DMS153 treated with DMSO at 0.1 percent for 48 hours (cell line): ENCODE data around the gene RPAP3.

Experiments used
- DNase-seq: peaks from one replicate; lab custom pipeline; 2025; ENCODE audit not compliant: unreplicated experiment; lab: John Stamatoyannopoulos, UW

Gene RPAP3

DNA sequence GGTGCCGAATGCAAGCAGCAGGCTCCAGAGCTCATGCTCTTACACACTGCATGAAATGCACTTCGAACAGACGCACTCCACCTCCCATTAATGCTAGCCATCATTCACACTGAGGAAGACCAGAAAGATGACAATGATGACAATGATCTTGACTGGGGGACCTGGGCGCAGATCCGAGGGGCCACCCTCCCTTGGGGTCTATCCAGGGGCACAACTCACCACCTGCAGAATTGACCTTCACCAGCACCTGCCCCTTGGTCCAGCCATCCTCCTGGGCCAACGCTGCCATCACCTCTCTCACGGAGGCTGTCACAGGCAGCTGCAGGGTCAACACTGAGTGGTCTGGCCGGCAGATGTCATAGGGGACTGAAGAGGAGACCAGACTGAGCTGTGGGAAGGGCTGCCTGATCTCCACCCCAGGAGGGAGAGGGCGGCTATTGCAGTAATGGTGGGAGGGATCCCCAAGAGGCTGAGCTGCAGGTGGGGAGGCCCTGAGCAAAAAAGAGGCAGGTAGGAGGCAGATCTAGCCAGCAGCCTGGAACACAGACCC is 37.6 kb upstream of the RPAP3 start:
- DNase-seq, result no peak

GRCh38 chr12:47742253-47742825 is 36.5 kb upstream of the RPAP3 start:
- DNase-seq, result peak; percentile 33

DNA sequence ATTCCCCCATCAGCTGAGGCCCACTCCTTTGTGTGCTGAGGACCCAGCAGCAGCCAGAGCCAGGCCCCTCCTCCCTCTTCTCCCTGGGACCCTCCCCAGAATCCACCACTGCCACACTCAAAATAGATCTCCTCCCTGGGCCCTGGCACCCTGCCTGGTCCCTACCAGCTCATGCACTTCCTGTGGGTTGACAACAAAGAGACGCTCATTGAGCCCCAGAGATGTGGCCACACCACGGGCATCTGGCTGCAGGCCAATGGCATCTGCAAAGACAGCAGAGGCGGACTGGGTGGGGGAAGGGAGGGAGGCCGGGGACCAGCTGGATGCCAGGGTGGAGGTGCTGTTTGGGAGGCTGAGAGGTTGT is 35.5 kb upstream of the RPAP3 start:
- DNase-seq, result peak; percentile 97

DNA sequence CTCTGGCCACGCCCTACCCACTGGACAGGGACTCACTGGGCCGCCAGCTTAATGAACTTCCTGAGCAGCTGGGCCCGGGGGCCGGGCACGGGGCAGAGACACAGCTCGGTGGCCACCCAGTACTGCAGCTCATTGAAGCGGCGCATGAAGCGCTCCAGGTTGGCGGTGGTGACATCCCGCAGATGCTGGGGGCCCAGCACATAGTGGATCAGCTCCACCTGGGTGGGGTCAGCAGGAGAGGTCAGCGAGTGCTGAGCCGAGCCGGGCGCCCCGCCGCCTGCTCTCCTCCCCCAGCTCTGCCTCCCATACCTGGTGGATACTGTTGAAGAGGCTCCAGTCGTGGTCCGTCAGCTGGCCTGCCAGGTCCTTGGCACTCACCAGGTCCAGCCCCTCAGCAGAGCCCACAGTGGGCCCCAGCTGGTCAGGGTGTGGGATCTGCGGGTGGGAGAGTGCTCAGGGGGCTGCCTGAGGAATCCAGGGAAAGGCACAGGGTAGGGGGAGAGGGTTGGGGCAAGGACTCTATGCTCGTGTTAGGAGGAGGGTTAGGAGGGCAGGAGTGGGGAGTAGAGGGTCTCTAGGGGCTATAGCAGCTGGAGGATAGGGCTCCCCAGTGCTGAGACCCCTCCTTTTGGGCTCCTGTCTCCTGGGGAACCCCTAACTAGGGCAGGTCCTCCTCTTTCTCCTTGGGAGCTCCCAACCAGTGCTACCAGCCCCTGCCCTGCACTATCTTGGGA is 34.9 kb upstream of the RPAP3 start:
- no peak for DNase-seq

- no peak for DNase-seq
Measured at GRCh38 chr12:47739979-47740378, 34.1 kb upstream of the RPAP3 start.

- no peak for DNase-seq
Measured at GRCh38 chr12:47739297-47739696, 33.5 kb upstream of the RPAP3 start.

DNA sequence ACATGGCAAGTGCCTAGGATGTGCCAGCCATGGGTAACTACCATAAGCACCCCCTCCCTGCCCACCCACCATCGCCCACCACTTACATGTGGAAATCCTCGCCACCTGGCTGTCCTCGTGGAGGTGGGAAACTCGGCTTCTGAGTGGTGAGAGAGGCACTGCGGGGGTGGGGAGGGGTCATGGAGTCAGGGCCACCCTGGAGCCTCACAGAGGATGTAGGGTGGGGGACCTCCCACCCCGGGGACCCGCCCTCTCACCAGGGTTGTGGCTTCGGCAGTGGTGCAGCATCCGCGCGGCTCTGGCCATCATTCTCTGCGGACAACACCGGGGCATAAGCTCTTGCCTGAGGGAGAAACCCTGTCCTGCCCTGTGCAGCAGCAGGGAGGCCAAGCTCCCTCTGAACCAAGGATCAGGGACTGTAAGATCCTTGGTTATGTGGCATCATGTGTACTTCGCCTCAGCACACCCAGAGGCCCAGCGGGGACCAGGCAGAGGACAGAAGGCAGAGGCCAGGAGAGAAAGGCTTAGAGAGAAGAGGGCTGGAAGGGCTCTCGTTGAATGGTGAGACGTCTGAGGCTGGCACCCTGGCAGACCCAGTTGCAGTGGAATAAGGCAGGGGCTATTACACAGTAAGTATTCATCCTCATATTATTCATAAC is 32.2 kb upstream of the RPAP3 start:
- DNase-seq, result no peak

DNA sequence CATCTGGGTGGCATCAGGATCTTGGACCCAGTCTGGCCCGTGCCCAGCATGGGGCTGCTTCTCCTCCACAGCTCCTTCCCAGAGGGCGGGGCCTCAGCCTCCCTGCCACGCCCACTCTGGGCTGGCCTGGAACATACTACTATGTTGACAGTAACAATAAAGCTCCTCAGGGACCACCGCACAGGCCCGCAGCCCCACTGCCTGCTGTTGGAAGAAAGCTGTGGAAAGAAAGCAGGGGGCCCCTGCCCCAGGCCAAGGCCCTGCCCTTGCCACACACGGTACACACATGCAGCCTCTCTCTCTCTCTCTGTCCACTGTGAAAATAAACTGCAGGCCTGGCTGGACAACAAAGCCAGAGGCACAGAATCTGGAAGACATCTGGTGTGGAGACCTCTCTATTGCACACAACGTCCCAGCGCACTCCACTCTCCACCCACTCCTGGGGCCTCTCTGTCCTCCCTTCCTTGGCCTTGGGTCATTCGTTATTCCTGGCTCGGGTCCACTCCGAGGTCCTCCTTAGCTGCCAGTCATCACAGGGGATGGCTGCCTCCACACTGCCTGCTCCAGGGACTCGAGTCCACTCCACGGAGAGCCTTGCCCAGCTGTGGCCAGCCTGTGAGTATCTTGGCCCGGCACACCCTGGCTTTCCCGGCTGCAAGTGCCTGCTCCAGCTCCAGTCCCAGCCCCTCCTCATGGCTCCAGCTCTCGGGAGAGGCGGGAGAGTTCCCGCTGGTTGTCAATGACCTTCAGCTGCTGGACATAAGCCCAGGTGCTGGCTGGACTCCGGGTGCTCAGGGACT is 31.2 kb upstream of the RPAP3 start:
- no peak for DNase-seq

GRCh38 chr12:47736216-47736615 is 30.4 kb upstream of the RPAP3 start:
- no peak for DNase-seq

- DNase-seq, result no peak
Measured at GRCh38 chr12:47735649-47736048, 29.8 kb upstream of the RPAP3 start.

DNA sequence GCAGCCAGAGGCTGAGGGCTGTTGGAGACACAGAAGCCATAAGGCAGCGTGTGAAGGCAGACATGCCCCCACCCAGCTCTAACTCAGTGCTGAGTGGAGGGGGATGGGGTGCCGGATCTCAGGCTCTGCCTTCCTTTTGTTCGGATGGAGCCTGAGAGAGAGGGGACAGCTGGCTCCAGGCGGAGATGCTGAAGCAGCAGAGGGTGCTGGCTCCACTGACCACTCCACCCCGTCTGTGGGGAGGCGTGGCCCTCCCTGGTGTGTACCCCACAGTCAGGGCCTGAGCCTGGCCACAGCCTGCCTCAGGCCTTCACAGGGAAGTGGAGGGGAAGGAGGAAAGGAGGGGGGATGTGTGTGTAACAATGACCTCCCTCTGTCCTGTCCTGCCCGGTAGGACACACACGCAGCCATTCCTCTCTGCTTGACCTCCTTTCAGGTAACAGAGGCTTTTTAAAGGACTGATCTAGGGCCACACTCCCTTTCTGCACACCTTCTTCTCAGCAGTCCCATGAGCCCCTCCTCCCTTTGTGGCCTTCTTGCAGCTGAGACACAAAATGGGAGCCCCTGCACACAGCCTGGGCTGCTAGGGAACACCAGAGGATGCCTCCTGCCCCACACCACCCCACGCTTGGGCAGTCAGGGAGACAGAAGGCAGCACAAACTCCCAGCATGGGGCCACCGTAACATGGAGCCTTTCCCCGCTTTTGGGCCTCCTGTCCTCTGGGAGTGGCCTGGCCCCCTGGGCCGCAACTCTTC is 29.1 kb upstream of the RPAP3 start:
- no peak for DNase-seq

DNA sequence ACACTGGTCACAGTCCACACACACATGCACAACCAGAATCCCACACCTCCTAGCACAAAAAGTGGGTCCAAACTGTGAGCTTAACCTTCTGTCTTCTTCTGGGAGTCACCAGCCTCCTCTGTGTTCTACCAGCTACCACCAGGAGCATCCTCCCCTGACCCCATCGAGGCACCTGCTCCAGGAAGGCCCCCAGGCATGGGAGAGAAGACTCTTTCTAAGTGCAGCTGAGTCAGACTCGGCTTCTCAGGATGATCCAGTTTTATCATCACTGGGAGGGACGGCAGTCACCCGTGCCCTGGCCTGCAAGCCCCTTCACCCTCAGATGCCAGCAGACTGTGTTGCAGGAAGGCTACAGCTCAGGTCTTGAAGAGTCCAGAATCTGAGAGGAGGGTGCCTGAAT is 27.3 kb upstream of the RPAP3 start:
- DNase-seq, result no peak

- no peak for DNase-seq
Measured at GRCh38 chr12:47732504-47732903, 26.7 kb upstream of the RPAP3 start.

GRCh38 chr12:47731723-47732122 is 25.9 kb upstream of the RPAP3 start:
- DNase-seq, result no peak

GRCh38 chr12:47730341-47730744 is 24.5 kb upstream of the RPAP3 start:
- no peak for DNase-seq

DNA sequence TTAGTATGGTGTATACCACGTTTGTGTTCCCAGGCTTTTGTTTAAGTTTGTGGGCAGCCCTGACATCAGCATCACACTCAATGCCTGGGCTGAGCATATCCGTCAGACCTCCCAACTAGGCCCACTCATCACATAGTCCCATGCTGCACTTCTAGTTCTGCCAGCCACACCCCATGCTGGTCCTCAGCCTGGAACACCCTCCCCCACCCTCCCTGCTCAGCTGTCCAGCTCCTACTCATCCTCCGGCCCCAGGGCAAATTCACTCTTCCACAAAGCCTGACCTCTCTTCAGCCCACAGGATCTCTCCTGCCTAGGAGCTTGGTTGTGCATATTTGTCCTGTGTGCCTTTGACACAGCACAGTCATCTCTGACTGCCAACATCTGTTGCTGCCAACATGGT is 23.4 kb upstream of the RPAP3 start:
- DNase-seq, result no peak

- DNase-seq, result no peak
Measured at GRCh38 chr12:47725893-47726292, 20.1 kb upstream of the RPAP3 start.

DNA sequence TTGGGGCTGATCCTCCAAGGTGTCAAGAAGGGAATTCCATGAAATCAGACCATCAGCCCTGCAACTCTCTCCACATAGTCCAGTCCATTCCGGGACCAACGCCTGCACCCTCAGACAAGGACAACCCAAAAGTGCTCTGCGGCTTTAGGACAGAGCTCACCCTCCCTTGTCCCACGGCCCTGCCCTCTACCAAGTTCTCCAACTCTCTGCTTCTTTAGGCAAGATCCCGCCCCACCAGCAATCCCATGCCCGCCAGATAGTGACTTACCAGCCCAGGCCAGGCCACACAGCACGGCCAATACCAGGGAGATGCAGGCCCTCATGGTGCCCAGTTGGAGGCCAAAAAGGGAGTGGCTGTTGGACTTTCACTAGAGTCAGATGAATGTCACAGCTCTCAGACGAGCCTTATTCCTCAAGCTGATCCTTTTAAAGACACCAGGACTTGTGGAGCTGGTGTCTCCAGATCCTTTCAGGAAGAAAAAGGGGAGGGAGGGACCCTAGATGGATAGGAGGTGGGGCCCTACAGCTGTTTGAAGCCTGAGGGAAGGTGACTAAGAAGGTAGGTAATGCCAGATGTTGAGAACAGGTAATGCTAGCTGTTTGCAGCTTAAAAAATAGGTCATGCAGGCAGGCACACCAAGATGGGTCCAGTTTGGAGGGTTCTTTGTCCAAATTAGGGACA is 19.4 kb upstream of the RPAP3 start, which contains the start of gene ENDOU:
TSS of gene ENDOU (minus strand) at position 400 of the 682 bp plus-strand sequence. CDS start at position 323, 77 bp downstream.
- no peak for DNase-seq

DNA sequence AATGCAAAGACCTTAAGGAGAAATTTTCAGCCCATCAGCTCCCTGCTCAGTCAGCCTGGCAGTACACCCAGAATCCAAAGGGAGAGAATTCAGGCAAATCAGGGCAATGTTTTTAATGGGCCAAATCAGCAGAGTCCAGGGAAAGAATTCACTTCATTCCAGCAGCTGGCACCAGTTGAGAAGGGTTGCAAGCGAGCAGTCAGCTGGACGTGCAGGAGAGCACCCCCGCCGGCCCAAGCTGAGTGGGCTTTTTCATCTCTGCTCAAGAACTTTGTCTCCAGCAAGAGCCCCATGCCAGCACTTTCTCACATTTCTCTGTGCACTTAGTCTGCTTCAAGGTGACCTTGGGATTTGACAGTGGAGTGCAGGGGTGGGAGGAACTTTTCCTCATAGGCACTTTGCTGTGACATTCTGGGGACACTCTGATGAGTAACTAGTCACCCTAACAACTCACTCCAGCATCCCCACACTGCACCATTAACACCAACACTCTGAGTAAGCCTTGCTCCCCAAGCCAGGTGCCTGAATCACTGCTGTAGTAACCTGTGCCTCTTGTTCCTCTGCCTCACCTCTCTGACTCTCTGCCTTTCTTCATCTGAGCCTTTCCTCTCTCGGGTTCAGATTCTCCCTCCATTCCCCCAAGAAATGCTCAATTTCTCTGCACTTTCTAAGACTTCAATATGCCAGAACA is 17.3 kb upstream of the RPAP3 start:
- DNase-seq, result no peak
